Adipose tissue (tissue), 3 donors: Measurements from ENCODE around the gene ZMIZ1. TPM values are rescaled to one million over a fixed set of nuclear protein-coding genes. Genes with fewer than 3 reads are reported as not detected.

Experiments
- H3K27ac ChIP-seq: one replicate; pipeline ENCODE4 v1.5.1; 2013; ENCODE audit warnings: low read depth, low read length
- WGBS, 3 donors: extraction: QIAGEN DNeasy Blood & Tissue Kit; methylation state at CpG; one replicate each; pipeline ENCODE4 v1.1.7; 2013; 5-methylcytosine and 5-hydroxymethylcytosine counted together
- polyA plus RNA-seq, 3 donors: library from polyadenylated mRNA; stranded (reverse); fragments of 200-250 nt; gene quantifications; one replicate each; pipeline ENCODE4 v1.2.3, GENCODE V29; 2013
- donor health status: healthy with polysubstance abuse.
- donor health status: Bipolar disorder and iron deficiency.
- donor health status: healthy.

Gene ZMIZ1
- polyA plus RNA-seq, 3 donors = 17.4 to 37.1 (median 26.1) TPM

GRCh38 chr10:79149662-79150443 is 81.1 kb downstream of the ZMIZ1 start:
- peak overlapping the region; percentile 55 for H3K27ac ChIP-seq
- WGBS, 3 donors = 11 to 55% (median 13%) methylated on average over 25 to 27 of the region's 27 CpGs

GRCh38 chr10:79150444-79150754 is 81.6 kb downstream of the ZMIZ1 start:
- 69 to 92% (median 81%) methylated on average over 1 of the region's 1 CpG for WGBS, 3 donors
- H3K27ac ChIP-seq = peak overlapping the region; percentile 55

GRCh38 chr10:79152423-79152817 is 83.7 kb downstream of the ZMIZ1 start:
- 66 to 97% (median 71%) methylated on average over 7 of the region's 7 CpGs for WGBS, 3 donors
- peak overlapping the region; percentile 19 for H3K27ac ChIP-seq

- 63 to 69% (median 65%) methylated on average over 10 of the region's 10 CpGs for WGBS, 3 donors
- H3K27ac ChIP-seq = no peak overlapping the region
These were observed 85.0 kb downstream of the ZMIZ1 start for GRCh38 chr10:79153745-79154144.

- H3K27ac ChIP-seq = no peak overlapping the region
- 53 to 77% (median 64%) methylated on average over 14 of the region's 14 CpGs for WGBS, 3 donors
These were observed 86.7 kb downstream of the ZMIZ1 start for GRCh38 chr10:79155301-79156081.

- no peak overlapping the region for H3K27ac ChIP-seq
- 84 to 87% (median 85%) methylated on average over 21 to 22 of the region's 22 CpGs for WGBS, 3 donors
These were observed 87.8 kb downstream of the ZMIZ1 start for GRCh38 chr10:79156334-79157274.

- 37 to 62% (median 60%) methylated on average over 5 of the region's 5 CpGs for WGBS, 3 donors
- no peak overlapping the region for H3K27ac ChIP-seq
These were observed 89.2 kb downstream of the ZMIZ1 start for GRCh38 chr10:79158004-79158340.

- WGBS, 3 donors = 78 to 93% (median 82%) methylated on average over 9 of the region's 9 CpGs
- no peak overlapping the region for H3K27ac ChIP-seq
These were observed 89.8 kb downstream of the ZMIZ1 start for GRCh38 chr10:79158402-79159097.

- WGBS, 3 donors = 48 to 80% (median 55%) methylated on average over 17 to 18 of the region's 18 CpGs
- no peak overlapping the region for H3K27ac ChIP-seq
These were observed 90.4 kb downstream of the ZMIZ1 start for GRCh38 chr10:79159141-79159651.

GRCh38 chr10:79159785-79160184 is 91.0 kb downstream of the ZMIZ1 start:
- H3K27ac ChIP-seq = no peak overlapping the region
- WGBS, 3 donors = 35 to 64% (median 43%) methylated on average over 15 of the region's 15 CpGs

- 63 to 79% (median 71%) methylated on average over 4 of the region's 4 CpGs for WGBS, 3 donors
- H3K27ac ChIP-seq = no peak overlapping the region
These were observed 91.4 kb downstream of the ZMIZ1 start for GRCh38 chr10:79160191-79160590.

GRCh38 chr10:79161557-79161956 is 92.8 kb downstream of the ZMIZ1 start:
- H3K27ac ChIP-seq = no peak overlapping the region
- WGBS, 3 donors = 57 to 66% (median 61%) methylated on average over 5 of the region's 5 CpGs

GRCh38 chr10:79162022-79162421 is 93.3 kb downstream of the ZMIZ1 start:
- WGBS, 3 donors = 90 to 95% (median 95%) methylated on average over 12 of the region's 12 CpGs
- H3K27ac ChIP-seq = no peak overlapping the region

- H3K27ac ChIP-seq = no peak overlapping the region
- WGBS, 3 donors = 68 to 75% (median 71%) methylated on average over 17 of the region's 17 CpGs
These were observed 94.3 kb downstream of the ZMIZ1 start for GRCh38 chr10:79162861-79163665.

GRCh38 chr10:79163666-79163975 is 94.9 kb downstream of the ZMIZ1 start:
- H3K27ac ChIP-seq = no peak overlapping the region
- 81 to 85% (median 85%) methylated on average over 8 of the region's 8 CpGs for WGBS, 3 donors

GRCh38 chr10:79164075-79164474 is 95.3 kb downstream of the ZMIZ1 start:
- WGBS, 3 donors = 90 to 93% (median 92%) methylated on average over 9 of the region's 9 CpGs

GRCh38 chr10:79165070-79165778 is 96.5 kb downstream of the ZMIZ1 start:
- no peak overlapping the region for H3K27ac ChIP-seq
- 69 to 75% (median 74%) methylated on average over 11 of the region's 11 CpGs for WGBS, 3 donors

More at GRCh38 chr10:79164075-79164474, 95.3 kb downstream of the ZMIZ1 start:
- no peak overlapping the region for H3K27ac ChIP-seq
